Trophoblast cell (in vitro differentiated cells and primary cell): ENCODE data around the gene UBE2G2.
A peak's percentile ranks its signal among the peaks of the same experiment; 100 is the strongest.

Experiments used
- DNase-seq, 2 donors: peaks; one replicate each; pipeline ENCODE4 v3.0.0-alpha.2; 2016
- H2AFZ ChIP-seq: 2 replicates; pipeline ENCODE4 v1.6.1; 2013; ENCODE audit warnings: low read length, moderate library complexity, mild to moderate bottlenecking; ENCODE audit not compliant: insufficient read depth, poor library complexity
- H2AK5ac ChIP-seq: 2 replicates; pipeline ENCODE4 v1.6.1; 2013; ENCODE audit warnings: mild to moderate bottlenecking, low read length
- H2BK120ac ChIP-seq: 2 replicates; pipeline ENCODE4 v1.6.1; 2013; ENCODE audit warnings: low read length, mild to moderate bottlenecking, moderate library complexity; ENCODE audit not compliant: insufficient read depth, poor library complexity
- H2BK12ac ChIP-seq: 2 replicates; pipeline ENCODE4 v1.6.1; 2013; ENCODE audit warnings: mild to moderate bottlenecking, low read length, moderate library complexity
- H2BK5ac ChIP-seq: 2 replicates; pipeline ENCODE4 v1.6.1; 2013; ENCODE audit warnings: low read length, low read depth, moderate library complexity, mild to moderate bottlenecking; ENCODE audit not compliant: poor library complexity
- H3K14ac ChIP-seq: 2 replicates; pipeline ENCODE4 v1.6.1; 2013; ENCODE audit warnings: mild to moderate bottlenecking, low read length
- H3K18ac ChIP-seq: 2 replicates; pipeline ENCODE4 v1.6.1; 2013; ENCODE audit warnings: mild to moderate bottlenecking, low read length
- H3K23ac ChIP-seq: 2 replicates; pipeline ENCODE4 v1.6.1; 2013; ENCODE audit warnings: low read length
- H3K27ac ChIP-seq: 2 replicates; pipeline ENCODE4 v1.5.1; 2013; ENCODE audit warnings: low read depth, mild to moderate bottlenecking, inconsistent platforms, low read length, moderate library complexity
- H3K27me3 ChIP-seq: 2 replicates; pipeline ENCODE4 v1.6.1; 2013; ENCODE audit warnings: inconsistent platforms, mild to moderate bottlenecking, low read length, moderate library complexity; ENCODE audit not compliant: insufficient read depth
- H3K36me3 ChIP-seq, 2 experiments: 1 replicate in 1 of 2; 2 replicates in 1 of 2; pipeline ENCODE4 v1.6.1; 2013; ENCODE audit warnings: low read length in 2 of 2, mild to moderate bottlenecking in 2 of 2, moderate library complexity in 1 of 2; ENCODE audit not compliant: insufficient read depth in 2 of 2, control insufficient read depth in 1 of 2
- H3K4ac ChIP-seq: 2 replicates; pipeline ENCODE4 v1.6.1; 2013; ENCODE audit warnings: low read depth, mild to moderate bottlenecking, low read length, moderate library complexity
- H3K4me1 ChIP-seq, 2 experiments: 1 replicate in 1 of 2; 2 replicates in 1 of 2; pipeline ENCODE4 v1.6.1; 2013; ENCODE audit warnings: low read length in 2 of 2, mild to moderate bottlenecking in 2 of 2, moderate library complexity in 1 of 2; ENCODE audit not compliant: insufficient read depth in 2 of 2, control insufficient read depth in 1 of 2
- H3K4me2 ChIP-seq: 2 replicates; pipeline ENCODE4 v1.6.1; 2013; ENCODE audit warnings: inconsistent platforms, mild to moderate bottlenecking, low read length, moderate library complexity
- H3K4me3 ChIP-seq: 2 replicates; pipeline ENCODE4 v1.5.1; 2013; ENCODE audit warnings: mild to moderate bottlenecking, low read depth, low read length, inconsistent platforms
- H3K79me1 ChIP-seq: one replicate; pipeline ENCODE4 v1.6.1; 2013; ENCODE audit warnings: low read length
- H3K79me2 ChIP-seq: 2 replicates; pipeline ENCODE4 v1.6.1; 2013; ENCODE audit warnings: low read length, mild to moderate bottlenecking; ENCODE audit not compliant: control insufficient read depth, insufficient read depth, poor library complexity
- H3K9ac ChIP-seq: 2 replicates; pipeline ENCODE4 v1.6.1; 2013; ENCODE audit warnings: mild to moderate bottlenecking, low read length
- H3K9me3 ChIP-seq: 2 replicates; pipeline ENCODE4 v1.6.1; 2013; ENCODE audit warnings: low read depth, mild to moderate bottlenecking, control low read depth, inconsistent platforms, low read length; ENCODE audit not compliant: insufficient read depth
- H4K12ac ChIP-seq: 2 replicates; pipeline ENCODE4 v1.6.1; 2013; ENCODE audit warnings: low read depth, mild to moderate bottlenecking, low read length, moderate library complexity
- H4K8ac ChIP-seq: 2 replicates; pipeline ENCODE4 v1.6.1; 2013; ENCODE audit warnings: low read depth, mild to moderate bottlenecking, low read length, moderate library complexity
- H4K91ac ChIP-seq: one replicate; pipeline ENCODE4 v1.6.1; 2013; ENCODE audit warnings: low read depth, mild to moderate bottlenecking, low read length, moderate library complexity
- WGBS: extraction: QIAGEN DNeasy Blood & Tissue Kit; methylation state at CpG from one replicate; pipeline ENCODE4 v1.1.7; 2013; ENCODE audit warnings: missing lambda C conversion rate; ENCODE audit not compliant: insufficient read length, insufficient coverage; ENCODE audit errors: extremely low coverage; 5-methylcytosine and 5-hydroxymethylcytosine counted together

The UBE2G2 gene

GRCh38 chr21:44840771-44841170, 39.2 kb upstream of the UBE2G2 start:
- no peak overlapping the region for H2AK5ac ChIP-seq
- H4K91ac ChIP-seq, result no peak overlapping the region
- H3K9me3 ChIP-seq, result no peaks in the 10 kb centered on the region
- H2BK120ac ChIP-seq, result no peak overlapping the region
- no peak overlapping the region for H4K8ac ChIP-seq
- H3K4ac ChIP-seq, result no peak overlapping the region
- no peaks in the 10 kb centered on the region for H3K79me2 ChIP-seq
- H3K4me2 ChIP-seq, result no peak overlapping the region
- no peak overlapping the region for H3K18ac ChIP-seq
- H2BK12ac ChIP-seq, result no peak overlapping the region
- peaks cover 14 to 15% of the 10 kb centered on the region in 2 experiments for H3K4me1 ChIP-seq
- no peak overlapping the region for H3K9ac ChIP-seq
- no peak overlapping the region for H2AFZ ChIP-seq
- no peaks in the 10 kb centered on the region for H3K36me3 ChIP-seq
- H3K27ac ChIP-seq, result no peak overlapping the region
- no peak overlapping the region for H3K4me3 ChIP-seq
- no peak overlapping the region for H3K14ac ChIP-seq
- peaks cover 3% of the 10 kb centered on the region for H3K79me1 ChIP-seq
- DNase-seq, result no peak
- no peaks in the 10 kb centered on the region for H3K27me3 ChIP-seq
- H4K12ac ChIP-seq, result no peak overlapping the region
- H3K23ac ChIP-seq, result no peak overlapping the region
- WGBS, result no CpG with 5 or more reads among the region's 11 CpGs
- H2BK5ac ChIP-seq, result no peak overlapping the region

GRCh38 chr21:44838951-44839350, 37.3 kb upstream of the UBE2G2 start:
- Histone ChIP-seq H4K91ac (no peak overlapping the region), H3K23ac (no peak overlapping the region), H3K27me3 (no peaks in the 10 kb centered on the region), H3K18ac (no peak overlapping the region), H3K4me1 (peaks cover 5 to 9% of the 10 kb centered on the region in 2 experiments), H4K12ac (no peak overlapping the region), H2AK5ac (no peak overlapping the region), H2BK12ac (no peak overlapping the region), H2BK120ac (no peak overlapping the region), H3K79me1 (no peaks in the 10 kb centered on the region), H3K27ac (no peak overlapping the region), H3K14ac (no peak overlapping the region), H2BK5ac (no peak overlapping the region), H3K4me2 (no peak overlapping the region), H3K4me3 (no peak overlapping the region), H2AFZ (no peak overlapping the region), H3K9ac (no peak overlapping the region), H4K8ac (no peak overlapping the region), H3K4ac (no peak overlapping the region), H3K9me3 (no peaks in the 10 kb centered on the region), H3K36me3 (no peaks in the 10 kb centered on the region), H3K79me2 (no peaks in the 10 kb centered on the region)
- WGBS, result no CpG with 5 or more reads among the region's 9 CpGs
- DNase-seq, result no peak

- no CpG with 5 or more reads among the region's 30 CpGs for WGBS
- no peak overlapping the region for H2BK12ac ChIP-seq
- H3K79me2 ChIP-seq, result no peaks in the 10 kb centered on the region
- no peaks in the 10 kb centered on the region for H3K9me3 ChIP-seq
- peaks cover 5 to 9% of the 10 kb centered on the region in 2 experiments for H3K4me1 ChIP-seq
- no peaks in the 10 kb centered on the region for H3K79me1 ChIP-seq
- no peak overlapping the region for H3K4ac ChIP-seq
- no peak overlapping the region for H2AFZ ChIP-seq
- peak overlapping the region; percentile 33 for H2AK5ac ChIP-seq
- H4K12ac ChIP-seq, result no peak overlapping the region
- no peak overlapping the region for H4K91ac ChIP-seq
- no peak for DNase-seq
- no peak overlapping the region for H3K4me3 ChIP-seq
- H3K27ac ChIP-seq, result no peak overlapping the region
- H3K36me3 ChIP-seq, result no peaks in the 10 kb centered on the region
- no peak overlapping the region for H3K18ac ChIP-seq
- H3K14ac ChIP-seq, result no peak overlapping the region
- no peak overlapping the region for H3K9ac ChIP-seq
- H2BK5ac ChIP-seq, result no peak overlapping the region
- H4K8ac ChIP-seq, result no peak overlapping the region
- no peak overlapping the region for H3K23ac ChIP-seq
- no peaks in the 10 kb centered on the region for H3K27me3 ChIP-seq
- H2BK120ac ChIP-seq, result no peak overlapping the region
- H3K4me2 ChIP-seq, result no peak overlapping the region
These were observed 36.6 kb upstream of the UBE2G2 start for GRCh38 chr21:44838039-44838895.

DNA sequence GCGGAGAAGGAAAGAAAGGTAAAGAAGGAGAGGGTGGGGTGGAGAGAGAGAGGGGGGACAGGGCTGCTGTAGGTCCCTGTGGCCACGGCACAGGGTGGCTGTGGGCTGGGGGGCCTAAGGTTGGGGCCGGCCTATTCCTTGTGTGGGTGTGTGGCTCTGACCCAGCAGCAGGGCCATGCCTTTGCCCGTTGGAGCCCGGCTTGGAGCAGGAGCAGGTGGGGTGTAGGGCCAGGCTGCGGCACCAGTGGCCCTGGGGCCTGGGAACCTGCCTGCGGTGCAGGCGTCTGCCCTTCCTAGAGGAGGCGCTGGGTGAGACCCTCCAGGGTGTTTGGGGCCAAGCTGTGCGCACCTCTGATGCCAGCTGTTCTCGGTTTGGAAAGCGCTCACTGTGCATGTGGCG, 35.9 kb upstream of the UBE2G2 start:
- Histone ChIP-seq H4K12ac (no peak overlapping the region), H4K91ac (no peak overlapping the region), H2AFZ (no peak overlapping the region), H3K4ac (no peak overlapping the region), H3K4me3 (no peak overlapping the region), H2BK12ac (no peak overlapping the region), H3K27me3 (no peaks in the 10 kb centered on the region), H2BK5ac (no peak overlapping the region), H3K4me1 (peaks cover 5 to 9% of the 10 kb centered on the region in 2 experiments), H3K18ac (no peak overlapping the region), H3K79me1 (no peaks in the 10 kb centered on the region), H4K8ac (no peak overlapping the region), H3K4me2 (no peak overlapping the region), H2BK120ac (no peak overlapping the region), H3K36me3 (no peaks in the 10 kb centered on the region), H3K23ac (no peak overlapping the region), H3K27ac (no peak overlapping the region), H3K14ac (no peak overlapping the region), H3K79me2 (no peaks in the 10 kb centered on the region), H3K9me3 (no peaks in the 10 kb centered on the region), H3K9ac (no peak overlapping the region), H2AK5ac (peak overlapping the region; percentile 52)
- WGBS, result 80% methylated on average over 1 of the region's 13 CpGs
- no peak for DNase-seq
